ENCODE data around the gene OBSCN. TPM values are rescaled to one million over a fixed set of nuclear protein-coding genes. Genes with fewer than 3 reads are reported as not detected.

Gene OBSCN
- total and polyA plus RNA-seq, 10 of the 15 experiments (the other 5 are each of a cell fraction or from before 2014, with no cell fraction given), result 0.01 to 0.36 (median 0.08) TPM; not detected in 2

DNA sequence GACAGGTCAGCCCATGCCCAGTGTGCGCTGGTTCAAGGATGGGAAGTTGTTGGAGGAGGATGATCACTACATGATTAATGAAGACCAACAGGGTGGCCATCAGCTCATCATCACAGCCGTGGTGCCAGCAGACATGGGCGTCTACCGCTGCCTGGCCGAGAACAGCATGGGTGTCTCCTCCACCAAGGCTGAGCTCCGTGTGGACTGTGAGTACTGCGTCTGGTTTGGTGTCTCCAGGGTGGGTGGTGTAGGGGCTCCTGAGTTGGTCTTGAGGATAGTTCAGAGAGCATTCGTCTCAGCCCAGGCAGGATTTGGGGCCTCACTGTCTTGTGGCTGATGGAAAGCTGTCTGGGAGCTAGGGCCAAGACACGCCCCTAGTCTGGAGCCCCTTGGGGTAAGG is 115.6 kb downstream of the OBSCN start:
- Histone ChIP-seq H3K27me3 (replicated peaks in 1 of 2; ENCODE audit: control insufficient read depth in 2 of 2, insufficient read depth in 2 of 2, low read length in 1 of 2) (no peaks in the 10 kb centered on the region), H3K4me2 (ENCODE audit: control insufficient read depth, insufficient read depth) (no peak overlapping the region), H3K9me3 (replicated peaks; ENCODE audit: control insufficient read depth, insufficient read depth, low read length) (no peaks in the 10 kb centered on the region), H3K79me2 (ENCODE audit: control insufficient read depth, insufficient read depth, low read length) (no peaks in the 10 kb centered on the region), H3K36me3 (ENCODE audit: control insufficient read depth in 2 of 2, insufficient read depth in 2 of 2, low read length in 1 of 2) (no peaks in the 10 kb centered on the region), H4K20me1 (ENCODE audit: control insufficient read depth, insufficient read depth) (no peaks in the 10 kb centered on the region), H2AFZ (ENCODE audit: control insufficient read depth, low read depth, low read length) (no peak overlapping the region), H3K27ac (ENCODE audit: control insufficient read depth, insufficient read depth) (no peak overlapping the region), H3K4me3 (no peak overlapping the region), H3K9ac (ENCODE audit: control insufficient read depth, insufficient read depth, low read length) (no peak overlapping the region), H3K4me1 (ENCODE audit: control insufficient read depth, insufficient read depth, low read length) (no peaks in the 10 kb centered on the region)
- no peak for FAIRE-seq
- ATAC-seq, result no peak
- intact Hi-C loops (cut with micrococcal nuclease; ENCODE audit: unreplicated experiment), result no loop called here
- WGBS (ENCODE audit: insufficient coverage, insufficient replicate concordance, low lambda C conversion rate, missing lambda C conversion rate), result 18% methylated on average over 9 of the region's 9 CpGs
- DNase-seq (ENCODE audit: low read depth, low spot score), result no peak
- in situ Hi-C loops (cut with MboI), result no loop called here
- no TSS peak for BruUV-seq (replicated peaks)
- POLR2A ChIA-PET, result no interaction called here
- SMC1A ChIA-PET (ENCODE audit: uncharacterized antibody, unreplicated experiment), result no interaction called here
- RAD21 ChIA-PET (ENCODE audit: unreplicated experiment), result no interaction called here
- CTCF ChIA-PET, result no interaction called here
- TF ChIP-seq POLR2AphosphoS2 (IDR thresholded peaks at IDR 0.05; ENCODE audit: low read depth, low read length), result no peak
- TF ChIP-seq RAD21 (IDR thresholded peaks at IDR 0.05; ENCODE audit: insufficient read depth, low read depth, low read length), result no peak
- TF ChIP-seq, protein P1, sequence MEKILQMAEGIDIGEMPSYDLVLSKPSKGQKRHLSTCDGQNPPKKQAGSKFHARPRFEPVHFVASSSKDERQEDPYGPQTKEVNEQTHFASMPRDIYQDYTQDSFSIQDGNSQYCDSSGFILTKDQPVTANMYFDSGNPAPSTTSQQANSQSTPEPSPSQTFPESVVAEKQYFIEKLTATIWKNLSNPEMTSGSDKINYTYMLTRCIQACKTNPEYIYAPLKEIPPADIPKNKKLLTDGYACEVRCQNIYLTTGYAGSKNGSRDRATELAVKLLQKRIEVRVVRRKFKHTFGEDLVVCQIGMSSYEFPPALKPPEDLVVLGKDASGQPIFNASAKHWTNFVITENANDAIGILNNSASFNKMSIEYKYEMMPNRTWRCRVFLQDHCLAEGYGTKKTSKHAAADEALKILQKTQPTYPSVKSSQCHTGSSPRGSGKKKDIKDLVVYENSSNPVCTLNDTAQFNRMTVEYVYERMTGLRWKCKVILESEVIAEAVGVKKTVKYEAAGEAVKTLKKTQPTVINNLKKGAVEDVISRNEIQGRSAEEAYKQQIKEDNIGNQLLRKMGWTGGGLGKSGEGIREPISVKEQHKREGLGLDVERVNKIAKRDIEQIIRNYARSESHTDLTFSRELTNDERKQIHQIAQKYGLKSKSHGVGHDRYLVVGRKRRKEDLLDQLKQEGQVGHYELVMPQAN (conservative IDR thresholded peaks at IDR 0.05), result no peak
- no peak for TF ChIP-seq RCOR1 (conservative IDR thresholded peaks at IDR 0.05; ENCODE audit: low read depth, low read length)
- TF ChIP-seq, protein P2, sequence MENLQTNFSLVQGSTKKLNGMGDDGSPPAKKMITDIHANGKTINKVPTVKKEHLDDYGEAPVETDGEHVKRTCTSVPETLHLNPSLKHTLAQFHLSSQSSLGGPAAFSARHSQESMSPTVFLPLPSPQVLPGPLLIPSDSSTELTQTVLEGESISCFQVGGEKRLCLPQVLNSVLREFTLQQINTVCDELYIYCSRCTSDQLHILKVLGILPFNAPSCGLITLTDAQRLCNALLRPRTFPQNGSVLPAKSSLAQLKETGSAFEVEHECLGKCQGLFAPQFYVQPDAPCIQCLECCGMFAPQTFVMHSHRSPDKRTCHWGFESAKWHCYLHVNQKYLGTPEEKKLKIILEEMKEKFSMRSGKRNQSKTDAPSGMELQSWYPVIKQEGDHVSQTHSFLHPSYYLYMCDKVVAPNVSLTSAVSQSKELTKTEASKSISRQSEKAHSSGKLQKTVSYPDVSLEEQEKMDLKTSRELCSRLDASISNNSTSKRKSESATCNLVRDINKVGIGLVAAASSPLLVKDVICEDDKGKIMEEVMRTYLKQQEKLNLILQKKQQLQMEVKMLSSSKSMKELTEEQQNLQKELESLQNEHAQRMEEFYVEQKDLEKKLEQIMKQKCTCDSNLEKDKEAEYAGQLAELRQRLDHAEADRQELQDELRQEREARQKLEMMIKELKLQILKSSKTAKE (IDR thresholded peaks at IDR 0.05; ENCODE audit: low read depth, poor library complexity, severe bottlenecking), result no peak
- no peak for TF ChIP-seq YY1 (IDR thresholded peaks at IDR 0.05; ENCODE audit: low read depth, low read length)
- no peak for TF ChIP-seq ZSCAN29 (IDR thresholded peaks at IDR 0.05)
- TF ChIP-seq, protein P3, sequence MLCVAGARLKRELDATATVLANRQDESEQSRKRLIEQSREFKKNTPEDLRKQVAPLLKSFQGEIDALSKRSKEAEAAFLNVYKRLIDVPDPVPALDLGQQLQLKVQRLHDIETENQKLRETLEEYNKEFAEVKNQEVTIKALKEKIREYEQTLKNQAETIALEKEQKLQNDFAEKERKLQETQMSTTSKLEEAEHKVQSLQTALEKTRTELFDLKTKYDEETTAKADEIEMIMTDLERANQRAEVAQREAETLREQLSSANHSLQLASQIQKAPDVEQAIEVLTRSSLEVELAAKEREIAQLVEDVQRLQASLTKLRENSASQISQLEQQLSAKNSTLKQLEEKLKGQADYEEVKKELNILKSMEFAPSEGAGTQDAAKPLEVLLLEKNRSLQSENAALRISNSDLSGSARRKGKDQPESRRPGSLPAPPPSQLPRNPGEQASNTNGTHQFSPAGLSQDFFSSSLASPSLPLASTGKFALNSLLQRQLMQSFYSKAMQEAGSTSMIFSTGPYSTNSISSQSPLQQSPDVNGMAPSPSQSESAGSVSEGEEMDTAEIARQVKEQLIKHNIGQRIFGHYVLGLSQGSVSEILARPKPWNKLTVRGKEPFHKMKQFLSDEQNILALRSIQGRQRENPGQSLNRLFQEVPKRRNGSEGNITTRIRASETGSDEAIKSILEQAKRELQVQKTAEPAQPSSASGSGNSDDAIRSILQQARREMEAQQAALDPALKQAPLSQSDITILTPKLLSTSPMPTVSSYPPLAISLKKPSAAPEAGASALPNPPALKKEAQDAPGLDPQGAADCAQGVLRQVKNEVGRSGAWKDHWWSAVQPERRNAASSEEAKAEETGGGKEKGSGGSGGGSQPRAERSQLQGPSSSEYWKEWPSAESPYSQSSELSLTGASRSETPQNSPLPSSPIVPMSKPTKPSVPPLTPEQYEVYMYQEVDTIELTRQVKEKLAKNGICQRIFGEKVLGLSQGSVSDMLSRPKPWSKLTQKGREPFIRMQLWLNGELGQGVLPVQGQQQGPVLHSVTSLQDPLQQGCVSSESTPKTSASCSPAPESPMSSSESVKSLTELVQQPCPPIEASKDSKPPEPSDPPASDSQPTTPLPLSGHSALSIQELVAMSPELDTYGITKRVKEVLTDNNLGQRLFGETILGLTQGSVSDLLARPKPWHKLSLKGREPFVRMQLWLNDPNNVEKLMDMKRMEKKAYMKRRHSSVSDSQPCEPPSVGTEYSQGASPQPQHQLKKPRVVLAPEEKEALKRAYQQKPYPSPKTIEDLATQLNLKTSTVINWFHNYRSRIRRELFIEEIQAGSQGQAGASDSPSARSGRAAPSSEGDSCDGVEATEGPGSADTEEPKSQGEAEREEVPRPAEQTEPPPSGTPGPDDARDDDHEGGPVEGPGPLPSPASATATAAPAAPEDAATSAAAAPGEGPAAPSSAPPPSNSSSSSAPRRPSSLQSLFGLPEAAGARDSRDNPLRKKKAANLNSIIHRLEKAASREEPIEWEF (IDR thresholded peaks at IDR 0.05; ENCODE audit: insufficient replicate concordance, low read depth, low read length), result no peak
- TF ChIP-seq ZBED1 (IDR thresholded peaks at IDR 0.05; ENCODE audit: borderline replicate concordance), result no peak
- TF ChIP-seq TCF12 (IDR thresholded peaks at IDR 0.05; ENCODE audit: low read depth, low read length), result no peak
- TF ChIP-seq NR2F1 (conservative IDR thresholded peaks at IDR 0.05), result no peak
- TF ChIP-seq CBX5 (IDR thresholded peaks at IDR 0.05; ENCODE audit: low read depth), result no peak
- TF ChIP-seq BCL11A (IDR thresholded peaks at IDR 0.05; ENCODE audit: low read depth, low read length), result no peak
- no peak for TF ChIP-seq RFX5 (IDR thresholded peaks at IDR 0.05; ENCODE audit: low read depth, low read length)
- no peak for TF ChIP-seq TBL1XR1 (IDR thresholded peaks at IDR 0.05; ENCODE audit: low read depth, low read length)
- no peak for TF ChIP-seq SMAD5 (IDR thresholded peaks at IDR 0.05; ENCODE audit: low read depth)
- no peak for TF ChIP-seq MEF2A (IDR thresholded peaks at IDR 0.05; ENCODE audit: insufficient read depth, low read depth, low read length)
- no peak for TF ChIP-seq STAT1 (conservative IDR thresholded peaks at IDR 0.05)
- no peak for TF ChIP-seq CREB1 (IDR thresholded peaks at IDR 0.05; ENCODE audit: low read depth)
